Mucosa of rectum (tissue), 2 donors: ENCODE results near the gene ZNF608.

Experiments used
- H3K27ac ChIP-seq, 2 donors: one replicate each; pipeline ENCODE4 v1.7.0; 2013; ENCODE audit warnings: inconsistent platforms in 2 of 2, low read depth in 2 of 2, low read length in 2 of 2
- H3K27me3 ChIP-seq, 2 donors: one replicate each; pipeline ENCODE4 v1.7.0; 2013; ENCODE audit warnings: low read length in 2 of 2; ENCODE audit not compliant: control insufficient read depth in 2 of 2, insufficient read depth in 2 of 2
- H3K36me3 ChIP-seq, 2 donors: one replicate each; pipeline ENCODE4 v1.7.0; 2013; ENCODE audit warnings: low read length in 2 of 2; ENCODE audit not compliant: control insufficient read depth in 2 of 2, insufficient read depth in 2 of 2
- H3K4me1 ChIP-seq, 2 donors: one replicate each; pipeline ENCODE4 v1.7.0; 2013; ENCODE audit warnings: low read length in 2 of 2, mild to moderate bottlenecking in 1 of 2; ENCODE audit not compliant: control insufficient read depth in 2 of 2, insufficient read depth in 2 of 2
- H3K4me3 ChIP-seq, 2 donors: one replicate each; pipeline ENCODE4 v1.7.0; 2013; ENCODE audit warnings: low read length in 2 of 2
- H3K9ac ChIP-seq, 2 donors: one replicate each; pipeline ENCODE4 v1.7.0; 2013; ENCODE audit warnings: low read length in 2 of 2, low read depth in 1 of 2, mild to moderate bottlenecking in 1 of 2
- H3K9me3 ChIP-seq, 2 donors: one replicate each; pipeline ENCODE4 v1.7.0; 2013; ENCODE audit warnings: low read length in 2 of 2; ENCODE audit not compliant: control insufficient read depth in 2 of 2
- donor health status: healthy.
- donor health status: Normal muscosa, but diverticular disease.

Gene ZNF608

DNA sequence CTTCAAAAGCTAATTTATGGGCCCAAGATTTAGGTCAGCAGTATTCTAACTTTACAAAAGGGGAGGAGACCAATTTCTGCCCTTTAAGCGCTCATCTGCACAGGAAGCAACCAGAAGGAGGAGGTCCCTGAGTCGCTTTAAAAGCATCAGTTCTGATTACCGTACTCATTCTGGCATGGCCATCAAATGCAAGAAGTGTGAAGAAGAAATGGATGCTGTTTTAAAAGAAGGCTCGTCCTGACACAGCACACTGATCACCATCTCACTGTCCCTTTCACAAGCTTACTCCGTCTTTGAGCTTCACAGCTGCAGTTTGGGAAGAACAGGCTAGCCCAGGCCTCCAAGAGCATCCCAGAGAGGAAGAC lies 17.5 kb downstream of the ZNF608 start:
- Histone ChIP-seq H3K4me1 (peaks cover 0 to 5% of the 10 kb centered on the region in 2 donors), H3K27me3 (no peaks in the 10 kb centered on the region), H3K36me3 (no peaks in the 10 kb centered on the region), H3K4me3 (no peak overlapping the region), H3K9ac (no peak overlapping the region), H3K9me3 (no peaks in the 10 kb centered on the region), H3K27ac (no peak overlapping the region)

DNA sequence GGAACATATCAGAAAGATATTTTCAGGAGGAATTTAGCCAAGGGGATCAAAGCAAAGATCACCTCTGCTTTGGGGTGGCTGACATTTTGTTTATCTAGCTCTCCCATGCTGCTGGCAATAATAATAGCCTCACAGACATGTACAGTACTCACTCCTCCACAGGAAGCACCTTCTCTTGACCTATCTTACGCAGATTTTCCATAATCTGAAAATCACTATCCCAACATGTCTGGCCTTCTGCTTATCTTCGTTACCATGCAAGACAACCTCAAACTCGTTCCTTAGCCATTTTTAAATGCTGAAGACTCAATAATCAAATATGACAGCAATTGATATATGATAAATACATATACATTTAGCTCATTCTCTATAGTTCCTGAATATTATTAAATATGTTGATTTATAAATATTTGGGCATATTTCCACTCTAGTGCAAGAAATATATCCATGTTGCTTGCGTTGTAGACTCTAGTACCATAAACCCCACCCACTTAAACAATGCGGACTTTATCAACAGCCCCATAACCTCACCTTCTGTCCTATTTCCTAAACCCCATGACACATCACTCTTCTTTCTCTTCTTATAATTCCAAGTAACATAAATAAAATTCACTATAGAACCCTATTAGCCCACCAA lies 18.0 kb downstream of the ZNF608 start:
- Histone ChIP-seq H3K4me1 (peaks cover 0 to 5% of the 10 kb centered on the region in 2 donors), H3K9me3 (no peaks in the 10 kb centered on the region), H3K36me3 (no peaks in the 10 kb centered on the region), H3K9ac (no peak overlapping the region), H3K27ac (no peak overlapping the region), H3K27me3 (no peaks in the 10 kb centered on the region), H3K4me3 (no peak overlapping the region)

DNA sequence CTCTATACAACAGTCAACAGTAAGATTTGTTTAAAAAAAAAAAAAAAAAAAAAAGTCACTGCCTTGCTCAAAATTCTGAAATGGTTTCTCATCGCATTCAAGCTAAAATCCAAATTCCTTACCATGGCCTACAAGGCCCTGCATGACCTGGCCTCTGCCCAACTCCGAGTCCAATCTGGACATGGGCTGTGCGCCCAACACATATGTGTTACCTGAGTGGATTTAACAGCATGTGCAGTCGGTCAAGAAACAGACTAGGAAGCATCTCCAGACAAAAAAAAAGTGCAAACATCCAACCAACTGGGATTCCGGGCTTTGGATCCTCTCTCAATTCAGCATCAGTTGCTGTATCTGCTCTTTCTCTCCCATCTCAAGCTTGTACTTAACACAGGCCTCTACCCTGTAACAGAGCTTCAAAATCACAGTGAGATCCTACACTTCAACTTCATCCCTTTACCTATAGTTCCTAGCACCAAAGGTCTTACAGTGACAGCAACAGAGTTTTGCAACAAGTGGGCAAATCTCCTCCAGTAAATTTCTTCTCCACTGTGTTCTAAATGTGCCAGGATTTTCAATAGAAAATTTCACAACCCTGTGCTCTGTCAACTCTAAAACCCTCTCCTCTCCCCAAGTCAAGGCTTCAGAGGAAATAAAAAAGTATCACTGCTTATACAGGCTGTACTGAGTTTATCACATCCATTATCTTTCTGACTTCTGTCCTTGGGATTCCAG lies 19.6 kb downstream of the ZNF608 start:
- Histone ChIP-seq H3K9ac (no peak overlapping the region), H3K27me3 (no peaks in the 10 kb centered on the region), H3K36me3 (no peaks in the 10 kb centered on the region), H3K9me3 (no peaks in the 10 kb centered on the region), H3K4me3 (no peak overlapping the region), H3K27ac (no peak overlapping the region), H3K4me1 (peaks cover 0 to 5% of the 10 kb centered on the region in 2 donors)

DNA sequence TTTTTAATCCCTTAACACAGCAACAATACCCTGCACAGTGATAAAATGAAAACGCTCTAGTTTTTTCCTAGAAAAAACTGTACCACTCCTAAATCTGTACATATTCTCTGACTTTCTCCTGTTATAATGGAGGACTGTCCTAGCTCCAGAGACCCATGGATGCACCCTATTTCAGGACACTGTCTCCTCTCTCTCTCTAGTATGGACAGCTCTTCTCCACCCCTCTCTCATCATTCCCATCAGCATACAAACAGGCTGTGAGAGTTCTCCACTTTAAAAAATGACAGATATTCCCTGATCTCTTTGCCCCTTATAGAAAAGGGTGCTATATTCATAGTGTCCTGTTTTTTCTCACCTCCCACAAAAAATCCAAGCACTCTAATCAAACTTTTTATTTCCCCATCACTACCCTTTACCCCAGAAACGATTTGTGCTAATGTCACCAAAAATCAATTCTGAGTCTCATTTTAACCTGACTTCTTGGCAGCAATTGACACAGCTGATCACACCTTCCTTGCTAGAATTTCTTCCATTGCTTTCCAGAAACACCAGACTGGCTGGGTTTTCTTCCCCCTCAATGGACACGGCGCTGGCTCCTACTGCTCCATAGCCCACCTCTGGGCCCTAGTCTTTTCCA lies 20.7 kb downstream of the ZNF608 start:
- Histone ChIP-seq H3K4me1 (peaks cover 0 to 9% of the 10 kb centered on the region in 2 donors), H3K27me3 (no peaks in the 10 kb centered on the region), H3K27ac (no peak overlapping the region), H3K9me3 (no peaks in the 10 kb centered on the region), H3K36me3 (no peaks in the 10 kb centered on the region), H3K4me3 (no peak overlapping the region), H3K9ac (no peak overlapping the region)

DNA sequence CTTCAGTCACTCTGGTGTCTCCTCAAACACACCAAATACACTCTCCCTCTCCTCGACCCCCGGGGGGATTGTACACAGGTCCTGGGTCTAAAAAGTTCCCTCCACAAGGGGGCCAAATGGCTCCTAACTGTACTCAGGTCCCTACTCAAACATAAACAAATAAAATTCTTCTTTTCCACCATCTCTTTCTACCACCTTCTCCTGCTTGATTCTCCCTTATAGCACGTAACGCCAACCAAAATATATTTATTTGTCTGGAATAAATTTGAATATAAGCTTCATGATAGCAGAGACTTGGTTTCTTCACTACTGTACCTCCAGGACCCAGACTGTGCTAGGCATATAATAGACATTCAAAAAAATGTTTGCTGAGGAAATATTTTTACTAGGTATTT lies 21.4 kb downstream of the ZNF608 start:
- no peak overlapping the region for H3K9ac ChIP-seq
- no peak overlapping the region for H3K4me3 ChIP-seq
- peaks cover 0 to 7% of the 10 kb centered on the region in 2 donors for H3K4me1 ChIP-seq
- H3K9me3 ChIP-seq = no peaks in the 10 kb centered on the region
- no peak overlapping the region for H3K27ac ChIP-seq
- H3K36me3 ChIP-seq = no peaks in the 10 kb centered on the region
- H3K27me3 ChIP-seq = no peaks in the 10 kb centered on the region

DNA sequence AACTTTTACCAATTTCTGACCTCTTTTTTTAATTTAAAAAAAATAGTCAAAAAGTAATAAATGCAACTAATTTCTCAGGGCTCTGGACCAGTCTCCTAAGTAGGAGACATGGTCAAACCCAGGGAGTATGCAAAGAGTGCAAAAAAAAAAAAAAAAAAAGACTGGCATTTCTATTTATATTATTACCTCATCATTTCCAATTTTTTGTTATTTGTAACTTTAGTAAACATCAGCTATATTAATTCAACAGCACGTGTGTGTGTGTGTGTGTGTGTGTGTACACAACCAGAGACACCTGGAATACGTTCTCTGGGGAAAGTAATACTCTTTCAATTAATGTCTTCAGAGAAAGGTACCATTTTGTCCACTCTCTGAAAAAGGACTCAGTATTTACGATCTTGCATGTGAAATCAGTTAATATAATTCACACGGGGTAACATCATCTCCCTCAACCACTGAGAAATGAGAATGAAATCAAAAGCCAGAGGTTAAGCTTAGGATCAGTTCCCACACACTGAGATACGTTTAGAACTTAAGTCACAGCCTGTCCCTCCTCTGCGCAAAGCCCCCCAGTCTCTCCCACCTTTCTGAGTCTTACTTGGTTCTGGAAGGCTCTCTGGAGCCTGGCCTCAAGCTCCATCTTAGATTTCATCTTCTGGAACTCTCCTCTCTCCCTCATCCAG lies 21.9 kb downstream of the ZNF608 start:
- H3K4me1 ChIP-seq = peaks cover 0 to 7% of the 10 kb centered on the region in 2 donors
- no peaks in the 10 kb centered on the region for H3K27me3 ChIP-seq
- H3K9me3 ChIP-seq = no peaks in the 10 kb centered on the region
- H3K9ac ChIP-seq = no peak overlapping the region
- H3K4me3 ChIP-seq = no peak overlapping the region
- no peak overlapping the region for H3K27ac ChIP-seq
- H3K36me3 ChIP-seq = no peaks in the 10 kb centered on the region

DNA sequence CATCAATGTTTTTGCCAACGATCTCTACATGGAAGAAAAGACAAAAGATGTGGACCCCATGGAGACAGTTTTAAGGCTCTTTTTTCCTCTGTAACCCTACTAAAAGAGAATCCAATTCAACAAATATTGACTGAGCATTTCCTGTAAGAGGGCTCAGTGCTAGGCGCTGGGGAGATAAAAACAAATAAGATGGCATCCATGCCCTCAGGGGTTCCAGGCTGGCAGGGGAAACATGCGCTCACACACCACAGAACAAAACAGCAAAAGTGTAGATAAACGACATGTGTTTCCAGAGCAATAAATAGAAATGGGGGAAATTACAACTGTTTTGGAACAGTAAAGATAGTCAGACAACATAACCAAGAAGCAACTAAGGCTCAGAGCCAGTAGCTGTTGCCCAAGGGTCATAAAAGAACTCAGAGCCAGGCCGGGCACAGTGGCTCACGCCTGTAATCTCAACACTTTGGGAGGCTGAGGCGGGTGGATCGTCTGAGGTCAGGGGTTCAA lies 25.2 kb downstream of the ZNF608 start:
- no peak overlapping the region for H3K4me3 ChIP-seq
- H3K9me3 ChIP-seq = no peaks in the 10 kb centered on the region
- no peaks in the 10 kb centered on the region for H3K36me3 ChIP-seq
- no peak overlapping the region for H3K9ac ChIP-seq
- H3K27ac ChIP-seq = no peak overlapping the region
- H3K27me3 ChIP-seq = no peaks in the 10 kb centered on the region
- peaks cover 2 to 12% of the 10 kb centered on the region in 2 donors for H3K4me1 ChIP-seq

DNA sequence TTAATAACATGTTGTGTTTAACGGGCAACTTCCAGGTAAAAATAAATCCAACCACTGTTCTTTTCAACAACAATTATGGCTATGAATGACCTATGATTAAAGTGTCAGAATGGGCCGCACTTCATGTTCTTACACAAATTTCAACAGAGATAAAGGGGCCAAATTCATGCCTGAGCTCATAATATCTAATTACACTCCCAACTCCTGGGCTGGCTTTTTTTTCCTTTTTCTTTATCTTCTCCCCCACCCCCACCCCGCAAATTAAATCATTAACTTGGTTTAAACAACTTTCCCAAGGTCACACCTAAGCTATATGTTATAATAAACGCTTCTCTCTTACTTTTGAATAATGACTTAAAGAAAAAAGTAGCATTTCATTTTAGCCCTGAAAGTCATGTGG lies 25.8 kb downstream of the ZNF608 start:
- H3K36me3 ChIP-seq = no peaks in the 10 kb centered on the region
- no peaks in the 10 kb centered on the region for H3K9me3 ChIP-seq
- peaks cover 2 to 12% of the 10 kb centered on the region in 2 donors for H3K4me1 ChIP-seq
- no peak overlapping the region for H3K9ac ChIP-seq
- H3K4me3 ChIP-seq = no peak overlapping the region
- no peak overlapping the region for H3K27ac ChIP-seq
- H3K27me3 ChIP-seq = no peaks in the 10 kb centered on the region

DNA sequence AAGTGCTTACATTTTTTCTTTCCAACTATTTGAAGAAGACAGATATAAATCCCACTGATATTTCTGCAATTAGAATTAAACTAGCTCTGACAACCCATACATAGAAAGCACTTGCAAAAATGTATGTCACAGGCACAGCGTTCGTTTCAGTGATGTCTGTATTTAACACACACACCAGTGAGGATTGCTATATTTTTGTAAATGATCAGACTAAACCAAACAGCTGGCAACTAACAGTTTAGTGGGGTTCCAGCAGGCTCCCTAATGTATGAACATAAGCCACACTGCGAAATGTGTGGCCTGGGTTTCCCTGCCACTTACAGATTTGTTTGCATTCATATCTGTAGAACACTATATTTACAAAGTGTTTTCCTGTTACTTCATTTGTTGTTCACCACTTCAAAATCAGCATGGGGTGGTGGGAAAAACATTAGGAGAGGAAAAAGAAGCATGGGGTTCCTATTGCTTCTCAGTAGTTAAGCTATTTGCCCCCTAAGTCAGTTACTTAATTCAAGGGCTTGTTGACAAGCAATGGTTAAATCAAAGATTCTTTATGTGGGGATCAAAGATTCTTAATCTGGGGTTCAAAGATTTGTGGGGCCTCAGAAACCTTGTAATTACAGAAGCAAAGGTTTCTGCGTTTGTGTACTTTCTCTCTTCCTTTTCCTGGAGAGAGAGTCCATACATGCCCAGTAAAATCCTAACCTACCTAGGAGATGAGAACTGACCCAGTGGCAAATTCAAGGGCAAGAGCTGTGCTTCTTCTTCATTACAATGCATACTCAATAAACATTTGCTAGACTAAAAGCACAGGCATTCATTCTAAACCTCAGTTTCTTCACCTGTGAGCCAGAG lies 27.1 kb downstream of the ZNF608 start:
- no peak overlapping the region for H3K9ac ChIP-seq

More for the DNA sequence above, 27.1 kb downstream of the ZNF608 start:
- no peaks in the 10 kb centered on the region for H3K27me3 ChIP-seq
- peaks cover 2 to 12% of the 10 kb centered on the region in 2 donors for H3K4me1 ChIP-seq
- no peaks in the 10 kb centered on the region for H3K36me3 ChIP-seq
- no peak overlapping the region for H3K4me3 ChIP-seq
- H3K9me3 ChIP-seq = no peaks in the 10 kb centered on the region
- no peak overlapping the region for H3K27ac ChIP-seq
